SK-N-SH (cell line): ENCODE measurements around the gene CDC25A. TPM values are rescaled to one million over a fixed set of nuclear protein-coding genes. Genes with fewer than 3 reads are reported as not detected.

Source experiments
- CTCF ChIA-PET: fragments of 300-600, 350-600 bp; formaldehyde crosslinking; extraction: SDS; loops from one replicate; lab custom pipeline; 2021; lab: Yijun Ruan, JAX
- POLR2A ChIA-PET: fragments of 350-600 bp; sonication (Branson Sonifier 250); formaldehyde crosslinking; extraction: SDS; loops from one replicate; lab custom pipeline; 2020; ENCODE audit warnings: antibody characterized with exemption, inconsistent platforms; lab: Yijun Ruan, JAX
- DNase-seq: peaks from one replicate; pipeline ENCODE4 v3.0.0; 2012
- H2AFZ ChIP-seq: fragments of 200-600 bp; sonication (generic); 2 replicates; pipeline ENCODE4 v1.8.1; 2016; ENCODE audit warnings: antibody characterized with exemption, mild to moderate bottlenecking, low read depth
- H3F3A ChIP-seq: fragments of 200-600 bp; sonication (generic); replicated peaks from 2 replicates; pipeline ENCODE3; 2016; ENCODE audit warnings: antibody characterized with exemption, mild to moderate bottlenecking; ENCODE audit not compliant: insufficient read depth
- H3K27ac ChIP-seq, 2 experiments: fragments of 200-500 bp in 1 of 2; fragments of 200-600 bp in 1 of 2; sonication (Bioruptor generic) in 1 of 2; sonication (generic), shearing (Covaris generic) in 1 of 2; 2 replicates each; pipeline versions ENCODE4 v1.5.1 to v1.6.1; 2014 to 2016; ENCODE audit warnings: low read depth in 2 of 2, inconsistent platforms in 1 of 2, low read length in 1 of 2, mild to moderate bottlenecking in 1 of 2, mixed read lengths in 1 of 2
- H3K27me3 ChIP-seq: fragments of 200-600 bp; sonication (generic), shearing (Covaris generic); 2 replicates; pipeline ENCODE4 v1.6.1; 2016; ENCODE audit warnings: mixed run types; ENCODE audit not compliant: insufficient read depth
- H3K36me3 ChIP-seq, 2 experiments: fragments of 200-500 bp in 1 of 2; fragments of 200-600 bp in 1 of 2; sonication (Bioruptor generic) in 1 of 2; sonication (generic) in 1 of 2; replicated peaks in 1 of 2; 2 replicates each; pipeline versions ENCODE3 to v1.5.1; 2014 to 2016; ENCODE audit warnings: low read length in 1 of 2, mild to moderate bottlenecking in 1 of 2; ENCODE audit not compliant: insufficient read depth in 2 of 2, control insufficient read depth in 1 of 2
- H3K4me1 ChIP-seq, 2 experiments: fragments of 200-500 bp in 1 of 2; fragments of 200-600 bp in 1 of 2; sonication (Bioruptor generic) in 1 of 2; sonication (generic), shearing (Covaris generic) in 1 of 2; 2 replicates each; pipeline versions ENCODE4 v1.5.1 to v1.6.1; 2014 to 2016; ENCODE audit warnings: low read depth in 1 of 2, low read length in 1 of 2, mixed run types in 1 of 2; ENCODE audit not compliant: insufficient read depth in 2 of 2, control insufficient read depth in 1 of 2
- H3K4me2 ChIP-seq: fragments of 200-600 bp; sonication (generic), shearing (Covaris generic); 2 replicates; pipeline ENCODE4 v1.6.1; 2017; ENCODE audit warnings: mixed run types
- H3K4me3 ChIP-seq, 2 experiments: fragments of 200-500 bp in 1 of 2; fragments of 200-600 bp in 1 of 2; sonication (Bioruptor generic) in 1 of 2; sonication (generic), shearing (Covaris generic) in 1 of 2; 2 replicates each; pipeline versions ENCODE4 v1.5.1 to v1.8.1; 2014 to 2016; ENCODE audit warnings: low read depth in 2 of 2, inconsistent platforms in 1 of 2, low read length in 1 of 2, mild to moderate bottlenecking in 1 of 2, mixed read lengths in 1 of 2, moderate library complexity in 1 of 2
- H3K79me2 ChIP-seq: fragments of 200-600 bp; sonication (generic); 2 replicates; pipeline ENCODE4 v1.8.1; 2017; ENCODE audit warnings: mild to moderate bottlenecking; ENCODE audit not compliant: insufficient read depth
- H3K9ac ChIP-seq: fragments of 200-600 bp; sonication (generic); 2 replicates; pipeline ENCODE4 v1.6.1; 2017; ENCODE audit warnings: mixed run types
- H3K9me2 ChIP-seq: fragments of 200-600 bp; sonication (generic); 2 replicates; pipeline ENCODE4 v1.6.1; 2017; ENCODE audit warnings: mixed run types
- H3K9me3 ChIP-seq: fragments of 200-600 bp; sonication (generic); 2 replicates; pipeline ENCODE4 v1.6.1; 2017; ENCODE audit warnings: mixed run types, mild to moderate bottlenecking, moderate library complexity
- H4K20me1 ChIP-seq: fragments of 200-600 bp; sonication (generic); 2 replicates; pipeline ENCODE4 v1.6.1; 2017; ENCODE audit warnings: mild to moderate bottlenecking, mixed run types; ENCODE audit not compliant: insufficient read depth
- ELF1 ChIP-seq: IDR thresholded peaks from 2 replicates; pipeline ENCODE4 v1.4.0; 2012
- EP300 ChIP-seq, 2 experiments: IDR thresholded peaks; 2 replicates each; pipeline versions ENCODE4 v1.4.0 to v1.6.1; 2012; ENCODE audit warnings: borderline replicate concordance in 1 of 2, low read depth in 1 of 2, low read length in 1 of 2
- FOXJ3 ChIP-seq: sonication (generic); formaldehyde crosslinking; IDR thresholded peaks from 2 replicates; pipeline ENCODE4 v1.5.1; 2020; ENCODE audit warnings: mild to moderate bottlenecking, missing genetic modification reagents
- GATA2 ChIP-seq: sonication (generic); formaldehyde crosslinking; IDR thresholded peaks from 2 replicates; pipeline ENCODE4 v1.5.0; 2020; ENCODE audit warnings: mild to moderate bottlenecking, missing genetic modification reagents
- JUND ChIP-seq: IDR thresholded peaks from 2 replicates; pipeline ENCODE4 v1.4.0; 2012
- NFIC ChIP-seq: IDR thresholded peaks from 2 replicates; pipeline ENCODE4 v1.4.0; 2012; ENCODE audit warnings: borderline replicate concordance
- RAD21 ChIP-seq: IDR thresholded peaks from 2 replicates; pipeline ENCODE4 v1.6.1; 2012; ENCODE audit warnings: mild to moderate bottlenecking, low read length
- YY1 ChIP-seq: IDR thresholded peaks from 2 replicates; pipeline ENCODE4 v1.4.0; 2012; ENCODE audit warnings: low read depth, mild to moderate bottlenecking
- whole genome bisulfite sequencing: methylation state at CpG from one replicate; pipeline ENCODE4 v1.1.6; 2017; ENCODE audit warnings: low lambda C conversion rate; 5-methylcytosine and 5-hydroxymethylcytosine counted together
- polyA plus RNA-seq, 3 experiments: library from polyadenylated mRNA; depleted of rRNA; stranded (reverse); fragments of >200 nt; gene quantifications; 2 replicates each; pipeline ENCODE4 v1.2.3, GENCODE V29; 2012
- small RNA-seq, 7 experiments: library from RNA; depleted of rRNA; stranded (forward); fragments of <200 nt; gene quantifications; one replicate each; pipeline ENCODE3, GENCODE V24; 2012
- TF ChIP-seq, protein P1 (sequence below): IDR thresholded peaks from 2 replicates; pipeline ENCODE4 v1.4.0; 2012; ENCODE audit warnings: low read depth

The CDC25A gene
- polyA plus RNA-seq, 1 of the 3 experiments (the other 2 are of a cell fraction) = 3.3 TPM

GRCh38 chr3:48107227-48107626, 81.0 kb downstream of the CDC25A start:
- 77% methylated on average over 3 of the region's 3 CpGs for WGBS
- no peak overlapping the region for H3K4me3 ChIP-seq
- no peaks in the 10 kb centered on the region for H3K27me3 ChIP-seq
- no peak overlapping the region for H2AFZ ChIP-seq
- H3K4me2 ChIP-seq = no peak overlapping the region
- H3F3A ChIP-seq = no peaks in the 10 kb centered on the region
- H3K4me1 ChIP-seq = no peaks in the 10 kb centered on the region
- DNase-seq = no peak
- H3K9ac ChIP-seq = no peak overlapping the region
- H3K36me3 ChIP-seq = no peaks in the 10 kb centered on the region
- H3K27ac ChIP-seq = no peak overlapping the region
- no peaks in the 10 kb centered on the region for H3K9me3 ChIP-seq
- POLR2A ChIA-PET = no interaction called here
- no peaks in the 10 kb centered on the region for H4K20me1 ChIP-seq
- H3K79me2 ChIP-seq = no peaks in the 10 kb centered on the region
- no peaks in the 10 kb centered on the region for H3K9me2 ChIP-seq
- CTCF ChIA-PET = interaction anchor here (0.8 kb wide), 1 partner anchor 44 kb away, joined by 3 read pairs; no protein-coding TSS in a partner anchor
- TF ChIP-seq GATA2 (CRISPR knock-in tag) (no peak), ELF1 (no peak), NFIC (no peak), RAD21 (no peak), YY1 (no peak), EP300 (IDR thresholded peaks at IDR 0.05; ENCODE audit: borderline replicate concordance in 1 of 2, low read depth in 1 of 2, low read length in 1 of 2) (no peak), JUND (no peak), FOXJ3 (CRISPR knock-in tag) (no peak)
- TF ChIP-seq, protein P1, sequence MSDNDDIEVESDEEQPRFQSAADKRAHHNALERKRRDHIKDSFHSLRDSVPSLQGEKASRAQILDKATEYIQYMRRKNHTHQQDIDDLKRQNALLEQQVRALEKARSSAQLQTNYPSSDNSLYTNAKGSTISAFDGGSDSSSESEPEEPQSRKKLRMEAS = no peak

Small RNAs within 50 kb of the gene (small RNA-seq; reads per million reads assigned to genes)
- gene MIR4443 = 0 to 2.5 (median 0) reads per million in 7 experiments
- 0 reads per million in 7 experiments for gene NDUFB1P1
- 0 reads per million in 7 experiments for gene RNU7-128P
- 0 reads per million in 7 experiments for gene SNRPFP4

Other genes starting within 250 kb of the CDC25A start
- gene MAP4, start 172.0 kb downstream of the CDC25A start, polyA plus RNA-seq (2012; rRNA removed) = 111 and 121 TPM in 2 replicates
- gene CAMP, start 35.1 kb upstream of the CDC25A start, polyA plus RNA-seq (2012; rRNA removed) = not detected in 2 replicates
- 4.4 and 8.0 TPM in 2 replicates for gene ZNF589, start 52.7 kb upstream of the CDC25A start, polyA plus RNA-seq (2012; rRNA removed)
- gene NME6, start 113.0 kb upstream of the CDC25A start, polyA plus RNA-seq (2012; rRNA removed) = 16.4 and 21.1 TPM in 2 replicates
- not detected in 2 replicates for gene SPINK8, start 145.2 kb upstream of the CDC25A start, polyA plus RNA-seq (2012; rRNA removed)
- 0.07 TPM in 1 of 2 replicates, not detected in the other for gene FBXW12, start 183.8 kb upstream of the CDC25A start, polyA plus RNA-seq (2012; rRNA removed)
- 38.0 and 39.8 TPM in 2 replicates for gene PLXNB1, start 241.7 kb upstream of the CDC25A start, polyA plus RNA-seq (2012; rRNA removed)